SK-N-SH treated with all-trans-retinoic acid at 6 μM for 48 hours (cell line): ENCODE results near the gene APBB1IP.

ENCODE experiments used
- ARNTL ChIP-seq: fragments of 450-650 bp; formaldehyde crosslinking; IDR thresholded peaks from 2 replicates; pipeline ENCODE4 v1.5.0; 2020; ENCODE audit warnings: low read depth, mild to moderate bottlenecking, moderate library complexity, borderline replicate concordance
- CREB5 ChIP-seq: fragments of 250-450 bp; sonication (Bioruptor Pico); IDR thresholded peaks from 2 replicates; pipeline ENCODE4 v1.5.1; 2020; ENCODE audit warnings: low read depth, mild to moderate bottlenecking, moderate library complexity
- ESRRG ChIP-seq: fragments of 250-450 bp; sonication (Bioruptor Pico); IDR thresholded peaks from 2 replicates; pipeline ENCODE4 v1.6.1; 2021; ENCODE audit warnings: mild to moderate bottlenecking
- PPARA ChIP-seq: fragments of 250-450 bp; sonication (Bioruptor Pico); IDR thresholded peaks from 2 replicates; pipeline ENCODE4 v1.5.0; 2020; ENCODE audit warnings: mild to moderate bottlenecking, borderline replicate concordance
- RARB ChIP-seq: fragments of 250-450 bp; sonication (Bioruptor Pico); IDR thresholded peaks from 2 replicates; pipeline ENCODE4 v1.8.0; 2021; ENCODE audit warnings: mild to moderate bottlenecking, moderate library complexity
- ZFP30 ChIP-seq: fragments of 450-650 bp; formaldehyde crosslinking; IDR thresholded peaks from 2 replicates; pipeline ENCODE4 v1.5.0; 2022; ENCODE audit warnings: mild to moderate bottlenecking, moderate library complexity
- TF ChIP-seq, protein P1 (sequence below): fragments of 250-450 bp; sonication (Bioruptor Pico); IDR thresholded peaks from 2 replicates; pipeline ENCODE4 v1.8.0; 2021; ENCODE audit warnings: low read depth, mild to moderate bottlenecking, moderate library complexity, borderline replicate concordance

GRCh38 chr10:26453850-26454249, 15.7 kb downstream of the APBB1IP start:
- no peak for TF ChIP-seq ZFP30 (CRISPR knock-in tag)
- TF ChIP-seq ESRRG (CRISPR knock-in tag) = no peak
- TF ChIP-seq ARNTL = no peak
- TF ChIP-seq CREB5 (CRISPR knock-in tag) = no peak
- no peak for TF ChIP-seq RARB
- TF ChIP-seq, protein P1, sequence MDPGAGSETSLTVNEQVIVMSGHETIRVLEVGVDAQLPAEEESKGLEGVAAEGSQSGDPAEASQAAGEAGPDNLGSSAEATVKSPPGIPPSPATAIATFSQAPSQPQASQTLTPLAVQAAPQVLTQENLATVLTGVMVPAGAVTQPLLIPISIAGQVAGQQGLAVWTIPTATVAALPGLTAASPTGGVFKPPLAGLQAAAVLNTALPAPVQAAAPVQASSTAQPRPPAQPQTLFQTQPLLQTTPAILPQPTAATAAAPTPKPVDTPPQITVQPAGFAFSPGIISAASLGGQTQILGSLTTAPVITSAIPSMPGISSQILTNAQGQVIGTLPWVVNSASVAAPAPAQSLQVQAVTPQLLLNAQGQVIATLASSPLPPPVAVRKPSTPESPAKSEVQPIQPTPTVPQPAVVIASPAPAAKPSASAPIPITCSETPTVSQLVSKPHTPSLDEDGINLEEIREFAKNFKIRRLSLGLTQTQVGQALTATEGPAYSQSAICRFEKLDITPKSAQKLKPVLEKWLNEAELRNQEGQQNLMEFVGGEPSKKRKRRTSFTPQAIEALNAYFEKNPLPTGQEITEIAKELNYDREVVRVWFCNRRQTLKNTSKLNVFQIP = no peak
- TF ChIP-seq PPARA (CRISPR knock-in tag) = no peak
